CD8-positive, alpha-beta memory T cell (primary cell): ENCODE measurements around the gene SLC26A6. TPM values are rescaled to one million over a fixed set of nuclear protein-coding genes. Genes with fewer than 3 reads are reported as not detected.
A peak's percentile ranks its signal among the peaks of the same experiment; 100 is the strongest.

Source experiments
- CTCF ChIA-PET: fragments of 350-600 bp; sonication (Branson Sonifier 250); formaldehyde crosslinking; loops from one replicate; lab custom pipeline; 2021; ENCODE audit warnings: antibody characterized with exemption; lab: Charles Lee
- POLR2A ChIA-PET: fragments of 350-600 bp; sonication (Branson Sonifier 250); formaldehyde crosslinking; loops from one replicate; lab custom pipeline; 2021; ENCODE audit warnings: antibody characterized with exemption; lab: Charles Lee
- DNase-seq, 5 donors: peaks; one replicate each; pipeline versions ENCODE4 v3.0.0 to v3.0.0-alpha.2; 2020 to 2022; ENCODE audit warnings: mixed read lengths in 1 of 5
- H3K27ac ChIP-seq: one replicate; pipeline ENCODE4 v1.7.0; 2013; ENCODE audit warnings: low read depth, mild to moderate bottlenecking, low read length, moderate library complexity
- H3K27me3 ChIP-seq: 2 replicates; pipeline ENCODE4 v1.7.0; 2013; ENCODE audit warnings: low read length, mild to moderate bottlenecking; ENCODE audit not compliant: insufficient read depth, poor library complexity, severe bottlenecking
- H3K36me3 ChIP-seq: 2 replicates; pipeline ENCODE4 v1.7.0; 2013; ENCODE audit warnings: mild to moderate bottlenecking, low read length, moderate library complexity; ENCODE audit not compliant: insufficient read depth
- H3K4me1 ChIP-seq: 2 replicates; pipeline ENCODE4 v1.7.0; 2013; ENCODE audit warnings: mild to moderate bottlenecking, low read length, moderate library complexity; ENCODE audit not compliant: insufficient read depth
- H3K4me3 ChIP-seq: 2 replicates; pipeline ENCODE4 v1.7.0; 2013; ENCODE audit warnings: mild to moderate bottlenecking, low read length
- H3K9me3 ChIP-seq: 2 replicates; pipeline ENCODE4 v1.7.0; 2013; ENCODE audit warnings: mild to moderate bottlenecking, low read length
- H3K27ac Mint-ChIP-seq, 8 donors: one replicate each; pipeline ENCODE4 v1.8.0; 2020 to 2021; ENCODE audit warnings: mixed read lengths in 8 of 8, mild to moderate bottlenecking in 6 of 8, inconsistent platforms in 3 of 8, moderate library complexity in 3 of 8
- H3K27me3 Mint-ChIP-seq, 2 donors: one replicate each; pipeline ENCODE4 v1.8.0; 2020 to 2021; ENCODE audit warnings: mixed read lengths in 2 of 2, mild to moderate bottlenecking in 1 of 2, moderate library complexity in 1 of 2
- H3K36me3 Mint-ChIP-seq, 3 donors: one replicate each; pipeline ENCODE4 v1.8.0; 2020 to 2021; ENCODE audit warnings: mixed read lengths in 3 of 3, inconsistent platforms in 1 of 3, mild to moderate bottlenecking in 1 of 3
- H3K4me1 Mint-ChIP-seq, 3 donors: one replicate each; pipeline ENCODE4 v1.8.0; 2020 to 2021; ENCODE audit warnings: mixed read lengths in 3 of 3, inconsistent platforms in 1 of 3, mild to moderate bottlenecking in 1 of 3
- H3K4me3 Mint-ChIP-seq, 7 donors: one replicate each; pipeline ENCODE4 v1.8.0; 2020 to 2021; ENCODE audit warnings: mixed read lengths in 7 of 7, mild to moderate bottlenecking in 6 of 7, moderate library complexity in 4 of 7, inconsistent platforms in 2 of 7
- H3K9me3 Mint-ChIP-seq, 5 donors: one replicate each; pipeline ENCODE4 v1.8.0; 2020 to 2022; ENCODE audit warnings: mixed read lengths in 5 of 5, mild to moderate bottlenecking in 3 of 5, moderate library complexity in 2 of 5, inconsistent platforms in 1 of 5
- polyA plus RNA-seq: library from polyadenylated mRNA; unstranded; fragments of 300-500 nt; fragmentation: Illumina TruSeq; gene quantifications from one replicate; pipeline ENCODE4 v1.2.3, GENCODE V29; 2021
- total RNA-seq, 2 experiments: library from RNA; stranded (reverse); gene quantifications; one replicate each; pipeline ENCODE4 v1.2.3, GENCODE V29; 2021

Gene SLC26A6, protein sequence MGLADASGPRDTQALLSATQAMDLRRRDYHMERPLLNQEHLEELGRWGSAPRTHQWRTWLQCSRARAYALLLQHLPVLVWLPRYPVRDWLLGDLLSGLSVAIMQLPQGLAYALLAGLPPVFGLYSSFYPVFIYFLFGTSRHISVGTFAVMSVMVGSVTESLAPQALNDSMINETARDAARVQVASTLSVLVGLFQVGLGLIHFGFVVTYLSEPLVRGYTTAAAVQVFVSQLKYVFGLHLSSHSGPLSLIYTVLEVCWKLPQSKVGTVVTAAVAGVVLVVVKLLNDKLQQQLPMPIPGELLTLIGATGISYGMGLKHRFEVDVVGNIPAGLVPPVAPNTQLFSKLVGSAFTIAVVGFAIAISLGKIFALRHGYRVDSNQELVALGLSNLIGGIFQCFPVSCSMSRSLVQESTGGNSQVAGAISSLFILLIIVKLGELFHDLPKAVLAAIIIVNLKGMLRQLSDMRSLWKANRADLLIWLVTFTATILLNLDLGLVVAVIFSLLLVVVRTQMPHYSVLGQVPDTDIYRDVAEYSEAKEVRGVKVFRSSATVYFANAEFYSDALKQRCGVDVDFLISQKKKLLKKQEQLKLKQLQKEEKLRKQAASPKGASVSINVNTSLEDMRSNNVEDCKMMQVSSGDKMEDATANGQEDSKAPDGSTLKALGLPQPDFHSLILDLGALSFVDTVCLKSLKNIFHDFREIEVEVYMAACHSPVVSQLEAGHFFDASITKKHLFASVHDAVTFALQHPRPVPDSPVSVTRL
- total RNA-seq (10 to 100 TPM; 26.4 to 28.6 TPM), polyA plus RNA-seq (4.9 TPM)

GRCh38 chr3:48635222-48636021 lies at the start of gene SLC26A6:
TSS of gene SLC26A6 (minus strand) at chr3:48635461. CDS start at chr3:48635393, 68 bp downstream.
- peak; percentile 87 to 93 (median 91) for DNase-seq
- peaks cover 0 to 23% (median 1%) of the 10 kb centered on the region in 3 donors for H3K36me3 Mint-ChIP-seq
- peaks cover 0 to 1% of the 10 kb centered on the region in 2 donors for H3K27me3 Mint-ChIP-seq
- H3K4me1 ChIP-seq = peaks cover 18% of the 10 kb centered on the region
- peak within 1 kb of the TSS in 6 of 8 donors; percentile 50 to 94 (median 84) for H3K27ac Mint-ChIP-seq
- H3K4me3 Mint-ChIP-seq = peak within 1 kb of the TSS; percentile 85 to 97 (median 89)
- H3K27me3 ChIP-seq = no peaks in the 10 kb centered on the region
- H3K9me3 Mint-ChIP-seq = no peaks in the 10 kb centered on the region
- H3K4me1 Mint-ChIP-seq = peaks cover 11 to 31% (median 18%) of the 10 kb centered on the region in 3 donors
- H3K27ac ChIP-seq = peak within 1 kb of the TSS; percentile 65
- no peaks in the 10 kb centered on the region for H3K36me3 ChIP-seq
- ChIA-PET CTCF (interaction anchor here (0.8 to 3.8 kb wide), 9 partner anchors 9 to 352 kb away, joined by 3 to 15 read pairs (median 4); partner anchors contain the start of genes NCKIPSD and TMEM89), POLR2A (interaction anchor here (0.8 to 1.1 kb wide), 4 partner anchors 10 to 51 kb away, joined by 3 to 4 read pairs (median 4); partner anchors contain the start of gene NCKIPSD)
- peak within 1 kb of the TSS; percentile 71 for H3K4me3 ChIP-seq
- H3K9me3 ChIP-seq = no peaks in the 10 kb centered on the region

GRCh38 chr3:48684480-48685143 lies 49.4 kb upstream of the SLC26A6 start:
- Histone ChIP-seq H3K27ac (peak overlapping the region; percentile 6), H3K4me3 (peak overlapping the region; percentile 13), H3K9me3 (no peaks in the 10 kb centered on the region), H3K4me1 (peaks cover 18% of the 10 kb centered on the region), H3K36me3 (peaks cover 21% of the 10 kb centered on the region), H3K27me3 (no peaks in the 10 kb centered on the region)
- no peaks in the 10 kb centered on the region for H3K27me3 Mint-ChIP-seq
- H3K9me3 Mint-ChIP-seq = no peaks in the 10 kb centered on the region
- H3K4me3 Mint-ChIP-seq = peak overlapping the region; percentile 84 to 99 (median 93)
- peaks cover 19 to 35% (median 25%) of the 10 kb centered on the region in 3 donors for H3K4me1 Mint-ChIP-seq
- CTCF ChIA-PET = interaction anchor here (1.0 to 1.5 kb wide), 3 partner anchors 21 to 127 kb away, joined by 3 to 6 read pairs (median 3); partner anchors contain the start of gene CELSR3
- H3K36me3 Mint-ChIP-seq = peaks cover 5 to 66% (median 7%) of the 10 kb centered on the region in 3 donors
- H3K27ac Mint-ChIP-seq = peak overlapping the region; percentile 13 to 93 (median 83)
- DNase-seq = no peak
- POLR2A ChIA-PET = interaction anchor here (0.5 kb wide), 1 partner anchor 162 kb away, joined by 3 read pairs; no protein-coding TSS in a partner anchor

DNA sequence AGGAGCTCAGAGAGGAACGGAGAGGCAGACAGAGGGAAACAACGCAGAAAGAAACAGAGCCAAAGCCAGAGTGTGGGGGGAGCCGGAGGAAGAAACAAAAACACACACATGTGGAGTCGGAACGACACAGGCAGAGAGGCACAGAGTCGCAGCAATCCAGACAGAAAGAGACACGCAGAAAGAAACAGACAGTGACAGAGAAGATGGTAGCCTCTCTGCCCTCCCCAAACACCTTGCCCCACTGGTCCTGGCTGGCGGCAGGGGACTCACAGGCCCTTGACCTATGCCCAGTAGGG lies 48.7 kb upstream of the SLC26A6 start:
- Mint-ChIP-seq H3K4me3 (peak overlapping the region; percentile 38 to 99 (median 68)), H3K27ac (peak overlapping the region in 2 of 8 donors; percentile 37 to 64), H3K27me3 (no peaks in the 10 kb centered on the region), H3K4me1 (peaks cover 19 to 37% (median 25%) of the 10 kb centered on the region in 3 donors), H3K36me3 (peaks cover 5 to 65% (median 7%) of the 10 kb centered on the region in 3 donors), H3K9me3 (no peaks in the 10 kb centered on the region)
- Histone ChIP-seq H3K27me3 (no peaks in the 10 kb centered on the region), H3K27ac (no peak overlapping the region), H3K4me1 (peaks cover 18% of the 10 kb centered on the region), H3K9me3 (no peaks in the 10 kb centered on the region), H3K36me3 (peaks cover 16% of the 10 kb centered on the region), H3K4me3 (no peak overlapping the region)
- CTCF ChIA-PET = interaction anchor here (1.0 to 1.5 kb wide), 2 partner anchors 56 to 126 kb away, joined by 3 to 6 read pairs; no protein-coding TSS in a partner anchor
- POLR2A ChIA-PET = interaction anchor here (0.5 kb wide), 1 partner anchor 162 kb away, joined by 3 read pairs; no protein-coding TSS in a partner anchor
- no peak for DNase-seq

DNA sequence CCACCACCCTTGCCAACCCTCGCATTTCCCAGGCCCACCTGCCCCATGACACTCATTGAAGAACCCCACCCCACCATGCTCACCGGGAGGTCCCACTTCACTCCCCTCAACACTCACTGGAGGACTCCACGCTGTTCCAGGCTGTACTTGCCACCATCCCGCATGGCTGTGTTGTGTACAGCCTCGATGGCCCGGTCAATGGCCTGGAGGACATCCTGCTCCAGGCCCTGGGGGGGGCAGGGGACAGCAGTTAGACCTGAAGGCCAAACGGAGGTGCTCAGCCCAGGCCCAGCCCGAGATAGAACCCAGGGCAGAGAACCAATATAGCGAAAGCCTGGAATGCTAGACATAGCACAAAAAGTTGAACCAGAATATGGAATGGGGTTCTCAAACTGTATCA lies 47.5 kb upstream of the SLC26A6 start:
- CTCF ChIA-PET = interaction anchor here (0.8 kb wide), 1 partner anchor 37 kb away, joined by 3 read pairs; no protein-coding TSS in a partner anchor
- DNase-seq = no peak
- peaks cover 18% of the 10 kb centered on the region for H3K4me1 ChIP-seq
- H3K27ac ChIP-seq = no peak overlapping the region
- H3K36me3 ChIP-seq = peaks cover 8% of the 10 kb centered on the region
- H3K4me3 Mint-ChIP-seq = peak overlapping the region in 4 of 7 donors; percentile 8 to 70 (median 44)
- no peaks in the 10 kb centered on the region for H3K27me3 Mint-ChIP-seq
- POLR2A ChIA-PET = no interaction called here
- no peaks in the 10 kb centered on the region for H3K27me3 ChIP-seq
- H3K9me3 ChIP-seq = no peaks in the 10 kb centered on the region
- no peak overlapping the region for H3K4me3 ChIP-seq
- H3K4me1 Mint-ChIP-seq = peaks cover 19 to 37% (median 25%) of the 10 kb centered on the region in 3 donors
- peak overlapping the region in 2 of 8 donors; percentile 47 to 54 for H3K27ac Mint-ChIP-seq
- H3K36me3 Mint-ChIP-seq = peaks cover 7 to 64% (median 8%) of the 10 kb centered on the region in 3 donors
- H3K9me3 Mint-ChIP-seq = no peaks in the 10 kb centered on the region

GRCh38 chr3:48681974-48682610 lies 46.8 kb upstream of the SLC26A6 start:
- Mint-ChIP-seq H3K36me3 (peaks cover 7 to 60% (median 10%) of the 10 kb centered on the region in 3 donors), H3K27me3 (no peaks in the 10 kb centered on the region), H3K27ac (peak overlapping the region in 1 of 8 donors; percentile 27), H3K9me3 (no peaks in the 10 kb centered on the region), H3K4me1 (peaks cover 19 to 37% (median 25%) of the 10 kb centered on the region in 3 donors), H3K4me3 (peak overlapping the region in 1 of 7 donors; percentile 62)
- Histone ChIP-seq H3K36me3 (peaks cover 5% of the 10 kb centered on the region), H3K27me3 (no peaks in the 10 kb centered on the region), H3K27ac (no peak overlapping the region), H3K4me3 (no peak overlapping the region), H3K4me1 (peaks cover 18% of the 10 kb centered on the region), H3K9me3 (no peaks in the 10 kb centered on the region)
- peak in 1 of 5 donors; percentile 36 for DNase-seq
- CTCF ChIA-PET = no interaction called here
- POLR2A ChIA-PET = no interaction called here

DNA sequence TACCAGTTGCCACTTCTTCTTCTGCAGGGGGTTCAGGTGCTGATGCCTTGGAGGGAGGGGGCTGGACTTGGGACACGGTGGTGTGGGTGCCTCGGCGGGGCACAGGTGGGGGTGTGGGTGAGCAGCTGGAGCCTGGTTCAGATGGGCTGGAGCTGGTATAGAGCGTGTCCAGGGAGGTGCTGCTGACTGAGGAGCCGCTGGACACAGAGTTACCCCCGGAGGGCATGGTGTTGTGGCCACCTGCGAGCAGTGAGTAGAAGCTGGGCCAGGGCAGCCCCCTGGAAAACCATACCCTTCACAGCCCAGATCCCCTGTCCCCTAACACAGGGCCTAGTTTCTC lies 46.2 kb upstream of the SLC26A6 start:
- Histone ChIP-seq H3K4me1 (peaks cover 16% of the 10 kb centered on the region), H3K27ac (no peak overlapping the region), H3K4me3 (no peak overlapping the region), H3K9me3 (no peaks in the 10 kb centered on the region), H3K36me3 (peaks cover 5% of the 10 kb centered on the region), H3K27me3 (no peaks in the 10 kb centered on the region)
- Mint-ChIP-seq H3K27me3 (no peaks in the 10 kb centered on the region), H3K4me1 (peaks cover 17 to 34% (median 23%) of the 10 kb centered on the region in 3 donors), H3K27ac (peak overlapping the region in 2 of 8 donors; percentile 27 to 33), H3K4me3 (no peak overlapping the region), H3K36me3 (peaks cover 7 to 58% (median 10%) of the 10 kb centered on the region in 3 donors), H3K9me3 (no peaks in the 10 kb centered on the region)
- POLR2A ChIA-PET = no interaction called here
- CTCF ChIA-PET = no interaction called here
- no peak for DNase-seq
